SJSA1 (cell line): ENCODE data around the gene ASAP2. TPM values are rescaled to one million over a fixed set of nuclear protein-coding genes. Genes with fewer than 3 reads are reported as not detected.

Experiments
- DNase-seq, 2 experiments: peaks; one replicate each; pipeline ENCODE4 v3.0.0-alpha.2; 2015 to 2020; ENCODE audit warnings: low spot score in 2 of 2, low read depth in 1 of 2
- H3K27ac ChIP-seq: fragments of 250-450 bp; sonication (Bioruptor Pico); 2 replicates; pipeline ENCODE4 v1.5.1; 2020; ENCODE audit warnings: mild to moderate bottlenecking, moderate library complexity
- H3K27me3 ChIP-seq: fragments of 250-450 bp; sonication (Bioruptor Pico); replicated peaks from 2 replicates; pipeline ENCODE4 v1.5.1; 2020; ENCODE audit warnings: mild to moderate bottlenecking, moderate library complexity
- H3K36me3 ChIP-seq: fragments of 250-450 bp; sonication (Bioruptor Pico); 2 replicates; pipeline ENCODE4 v1.5.1; 2020; ENCODE audit warnings: mild to moderate bottlenecking
- H3K4me1 ChIP-seq: fragments of 250-450 bp; sonication (Bioruptor Pico); replicated peaks from 2 replicates; pipeline ENCODE4 v1.6.1; 2021; ENCODE audit warnings: mild to moderate bottlenecking
- H3K4me3 ChIP-seq: fragments of 250-450 bp; sonication (Bioruptor Pico); 2 replicates; pipeline ENCODE4 v1.5.1; 2020; ENCODE audit warnings: mild to moderate bottlenecking
- H3K9me3 ChIP-seq: fragments of 250-450 bp; sonication (Bioruptor Pico); replicated peaks from 2 replicates; pipeline ENCODE4 v1.5.1; 2020; ENCODE audit warnings: mild to moderate bottlenecking
- total RNA-seq: library from RNA; depleted of rRNA; stranded (reverse); fragments of >200 nt; shearing (Covaris generic); gene quantifications from 2 replicates; pipeline ENCODE4 v1.2.3, GENCODE V29; 2014

ASAP2 gene
- total RNA-seq, 1 experiment from 2014 or later = 15.5 TPM

DNA sequence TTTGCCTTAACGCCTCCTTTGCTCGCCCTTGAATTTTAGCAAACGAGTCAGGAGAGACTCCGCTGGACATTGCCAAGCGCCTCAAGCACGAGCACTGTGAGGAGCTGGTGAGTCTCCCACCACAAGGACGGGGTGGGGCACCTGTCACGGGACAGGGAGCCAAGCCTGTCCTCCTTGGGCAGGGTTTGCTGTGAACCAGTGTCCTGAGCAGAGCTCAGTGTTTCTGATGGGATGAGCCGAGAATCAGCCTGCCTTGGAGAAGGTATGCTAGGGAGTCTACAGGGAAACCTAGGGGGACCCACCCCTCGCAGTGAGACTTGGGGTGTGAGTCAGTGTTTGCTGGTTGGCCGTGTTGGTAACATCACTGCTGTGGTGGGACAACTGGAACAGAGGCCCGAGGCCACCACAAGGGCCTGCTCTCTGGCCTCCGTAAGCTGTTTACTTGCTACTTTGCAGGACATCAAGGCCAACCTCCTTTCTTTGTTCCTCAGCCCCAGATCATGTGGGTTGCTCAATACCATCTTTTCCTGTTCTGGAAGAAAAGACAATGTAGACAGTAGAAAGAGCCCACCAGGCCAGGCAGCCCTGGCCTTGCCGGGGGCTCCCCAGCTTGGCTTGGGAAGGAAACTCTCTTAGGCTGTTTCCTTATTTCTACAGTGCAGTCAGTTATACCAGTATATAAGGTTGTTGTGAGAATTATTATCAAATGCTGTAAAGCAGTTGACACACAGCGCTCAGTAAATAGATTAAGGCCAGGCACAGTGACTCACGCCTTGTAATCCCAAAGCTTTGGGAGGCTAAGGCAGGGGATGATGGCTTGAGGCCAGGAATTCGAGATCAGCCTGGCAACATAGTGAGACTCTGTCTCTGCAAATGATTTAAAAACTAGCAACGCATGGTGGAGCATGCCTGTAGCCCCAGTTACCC lies 174.4 kb downstream of the ASAP2 start:
- no peaks in the 10 kb centered on the region for H3K9me3 ChIP-seq
- peaks cover 36% of the 10 kb centered on the region for H3K4me1 ChIP-seq
- no peaks in the 10 kb centered on the region for H3K27me3 ChIP-seq
- peaks cover 44% of the 10 kb centered on the region for H3K36me3 ChIP-seq
- no peak overlapping the region for H3K4me3 ChIP-seq
- H3K27ac ChIP-seq = peak overlapping the region; percentile 80
- peak; percentile 82 to 83 for DNase-seq

DNA sequence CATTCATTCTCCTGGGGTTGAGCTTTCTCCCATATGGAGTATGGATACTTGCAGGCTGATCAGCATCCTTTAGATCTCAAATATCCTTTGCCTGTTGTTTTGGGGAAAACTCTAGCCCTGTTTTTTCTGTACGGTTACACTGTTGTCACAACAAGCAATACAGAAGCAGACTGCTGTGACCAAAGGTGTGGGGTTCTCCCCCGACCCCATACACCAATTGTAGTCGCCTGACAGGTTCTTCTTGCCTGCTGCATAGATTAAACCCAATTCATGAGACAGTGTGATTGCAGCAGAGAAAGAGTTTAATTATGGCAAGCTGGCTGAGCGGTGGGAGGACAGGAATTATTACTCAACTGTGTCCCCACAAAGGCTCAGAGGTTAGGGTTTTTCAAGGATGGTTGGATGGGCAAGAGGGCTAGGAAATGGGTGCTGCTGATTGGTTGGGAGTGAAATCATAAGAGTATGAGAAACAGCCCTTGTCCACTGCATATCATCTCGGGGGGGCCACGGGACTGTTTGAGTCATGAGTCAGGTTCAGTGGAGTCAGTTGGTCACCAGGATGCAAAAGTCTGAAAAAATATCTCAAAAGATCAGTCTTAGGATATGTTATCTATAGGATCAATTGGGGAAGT lies 176.1 kb downstream of the ASAP2 start:
- no peak for DNase-seq

DNA sequence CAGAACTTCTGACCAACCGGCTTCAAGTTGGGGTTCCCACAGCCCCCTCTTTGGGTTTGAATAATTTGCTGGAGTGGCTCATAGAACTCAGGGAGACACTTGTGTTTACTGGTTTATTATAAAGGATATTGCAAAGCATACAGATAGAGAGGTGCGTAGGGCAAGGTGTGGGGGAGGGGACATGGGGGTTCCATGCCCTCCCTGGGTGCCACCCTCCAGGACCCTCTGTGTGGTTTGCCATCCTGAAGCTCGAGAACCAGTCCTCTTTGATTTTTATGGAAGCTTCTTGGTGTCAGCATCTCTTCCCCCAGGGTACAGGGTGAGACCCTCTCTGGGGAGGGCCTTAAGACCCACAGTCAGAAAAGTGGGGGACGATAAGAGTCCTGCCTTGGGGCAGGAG lies 177.9 kb downstream of the ASAP2 start:
- H3K9me3 ChIP-seq = no peaks in the 10 kb centered on the region
- peaks cover 17% of the 10 kb centered on the region for H3K4me1 ChIP-seq
- H3K27ac ChIP-seq = no peak overlapping the region
- no peak for DNase-seq
- no peak overlapping the region for H3K4me3 ChIP-seq
- H3K36me3 ChIP-seq = peaks cover 47% of the 10 kb centered on the region
- H3K27me3 ChIP-seq = no peaks in the 10 kb centered on the region

More for the DNA sequence above, 176.1 kb downstream of the ASAP2 start:
- H3K27ac ChIP-seq = no peak overlapping the region
- H3K9me3 ChIP-seq = no peaks in the 10 kb centered on the region
- peaks cover 44% of the 10 kb centered on the region for H3K36me3 ChIP-seq
- H3K4me3 ChIP-seq = no peak overlapping the region
- peaks cover 29% of the 10 kb centered on the region for H3K4me1 ChIP-seq
- H3K27me3 ChIP-seq = no peaks in the 10 kb centered on the region

DNA sequence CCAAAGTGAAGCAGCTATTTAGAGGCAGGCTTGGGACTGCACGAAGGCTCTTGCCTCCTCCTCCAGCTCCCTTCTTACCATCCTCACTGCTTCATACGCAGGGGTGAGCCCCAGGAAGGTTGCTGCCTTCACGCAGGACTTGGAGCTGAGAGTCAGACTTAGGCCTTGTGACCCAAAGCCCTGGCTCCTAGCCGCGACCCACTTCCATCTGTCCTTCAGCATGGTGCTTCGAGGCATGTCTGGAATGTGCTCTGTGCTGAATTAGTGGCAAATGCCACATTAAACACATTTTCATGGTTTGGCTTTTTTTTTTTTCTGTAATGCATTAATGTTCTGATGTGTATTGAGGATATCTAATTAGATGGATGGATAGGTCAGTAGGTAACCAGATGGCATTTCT lies 179.2 kb downstream of the ASAP2 start:
- H3K9me3 ChIP-seq = no peaks in the 10 kb centered on the region
- peaks cover 60% of the 10 kb centered on the region for H3K36me3 ChIP-seq
- no peak for DNase-seq
- H3K27ac ChIP-seq = no peak overlapping the region
- peaks cover 9% of the 10 kb centered on the region for H3K4me1 ChIP-seq
- no peaks in the 10 kb centered on the region for H3K27me3 ChIP-seq
- H3K4me3 ChIP-seq = no peak overlapping the region

DNA sequence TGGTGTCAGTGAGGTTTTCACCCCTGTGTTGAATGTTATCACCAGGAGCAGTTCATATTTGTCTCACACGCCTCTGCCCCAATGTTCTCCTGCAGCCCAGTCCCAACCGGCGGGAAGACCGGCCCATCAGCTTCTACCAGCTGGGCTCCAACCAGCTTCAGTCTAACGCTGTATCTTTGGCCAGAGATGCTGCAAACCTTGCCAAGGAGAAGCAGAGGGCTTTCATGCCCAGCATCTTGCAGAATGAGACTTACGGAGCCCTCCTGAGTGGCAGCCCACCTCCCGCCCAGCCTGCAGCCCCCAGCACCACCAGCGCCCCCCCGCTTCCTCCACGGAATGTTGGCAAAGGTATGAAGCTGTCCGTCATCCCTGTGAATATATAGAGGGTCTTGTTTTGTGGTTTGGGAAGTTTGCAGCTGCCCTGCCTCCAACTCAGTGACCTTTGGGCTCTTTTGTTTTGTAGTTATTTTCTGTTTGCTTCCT lies 181.6 kb downstream of the ASAP2 start:
- peaks cover 56% of the 10 kb centered on the region for H3K36me3 ChIP-seq
- DNase-seq = no peak
- no peak overlapping the region for H3K4me3 ChIP-seq
- H3K9me3 ChIP-seq = no peaks in the 10 kb centered on the region
- no peak overlapping the region for H3K27ac ChIP-seq
- no peaks in the 10 kb centered on the region for H3K4me1 ChIP-seq
- H3K27me3 ChIP-seq = no peaks in the 10 kb centered on the region

DNA sequence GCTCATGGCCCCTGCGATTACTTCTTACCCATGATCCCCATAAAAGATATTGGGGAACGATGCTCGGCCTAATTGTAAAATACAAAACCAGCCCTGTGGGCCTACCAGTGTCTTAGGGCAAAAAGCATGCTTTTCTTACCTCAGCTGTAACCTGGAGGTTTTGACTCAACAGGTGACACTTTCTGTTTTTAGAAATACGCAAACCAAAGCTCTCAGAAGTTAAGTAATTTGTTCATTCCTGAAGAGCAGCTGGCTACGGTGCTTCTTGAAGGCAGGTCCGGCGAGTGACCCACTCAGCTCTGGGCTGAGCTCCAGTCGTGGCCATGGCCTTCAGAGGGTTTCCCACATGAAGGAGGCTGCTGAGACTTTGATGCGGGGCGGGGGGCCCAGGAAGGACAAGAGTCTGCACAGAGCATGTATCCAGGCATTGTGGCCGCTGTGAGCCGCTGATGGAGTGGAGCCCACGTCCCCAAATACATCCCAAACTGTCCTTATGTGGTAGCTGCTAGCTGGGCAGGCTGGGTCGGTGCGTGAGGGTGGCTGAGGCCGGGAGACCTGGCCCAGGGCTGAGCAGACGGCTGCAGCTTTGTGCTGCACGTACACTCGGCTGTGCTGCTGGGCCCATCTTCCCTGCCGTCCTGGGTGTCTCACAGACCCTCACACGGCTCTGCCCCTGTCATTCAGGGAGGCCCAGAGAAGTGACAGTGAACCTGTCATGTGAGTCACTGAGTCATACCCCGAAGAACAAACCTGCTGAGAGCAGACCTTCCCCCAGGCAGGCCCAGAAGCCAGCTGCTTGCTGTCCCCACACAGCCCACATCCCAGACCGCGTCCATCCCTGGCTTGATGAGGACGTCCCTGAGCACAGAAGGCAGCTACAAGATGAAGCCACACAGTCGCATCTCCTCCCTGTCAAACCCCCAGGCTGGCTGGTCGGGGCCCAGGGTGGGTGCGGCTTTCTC lies 182.6 kb downstream of the ASAP2 start:
- no peak overlapping the region for H3K27ac ChIP-seq
- no peaks in the 10 kb centered on the region for H3K4me1 ChIP-seq
- no peak overlapping the region for H3K4me3 ChIP-seq
- H3K27me3 ChIP-seq = no peaks in the 10 kb centered on the region
- H3K36me3 ChIP-seq = peaks cover 54% of the 10 kb centered on the region
- no peaks in the 10 kb centered on the region for H3K9me3 ChIP-seq
- DNase-seq = no peak

DNA sequence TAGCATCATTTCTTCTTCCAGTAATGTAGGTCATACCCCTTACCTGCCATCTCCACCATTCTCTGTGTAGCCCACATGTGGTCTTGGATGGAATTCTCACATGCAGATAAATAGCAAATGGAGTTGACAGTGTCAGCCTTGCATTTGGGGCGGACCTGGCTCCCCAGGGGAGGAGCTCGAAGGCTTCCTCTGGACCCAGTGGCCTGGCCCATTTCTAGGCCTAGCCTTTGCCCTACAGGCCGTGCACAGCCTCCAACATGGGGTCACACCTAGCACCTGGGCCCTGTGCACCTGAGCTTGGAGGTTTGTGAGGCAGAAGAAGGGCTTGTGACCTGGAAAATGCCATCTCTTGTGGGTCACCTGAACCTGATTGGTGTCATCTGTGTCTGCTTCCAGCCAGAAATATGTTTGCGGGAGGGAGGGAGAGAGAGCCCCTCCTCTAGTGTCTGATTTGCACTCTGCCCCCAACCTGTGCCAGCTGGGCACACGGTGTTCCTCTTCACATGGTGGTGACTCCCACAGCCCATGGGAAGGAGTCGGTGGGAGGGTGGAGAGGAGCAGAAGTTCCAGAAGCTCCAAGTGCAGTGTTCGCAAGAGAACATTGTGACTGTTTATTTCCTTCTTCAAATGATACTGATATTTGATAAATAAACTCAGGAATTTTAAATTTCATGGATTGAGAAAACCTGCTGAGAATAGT lies 183.7 kb downstream of the ASAP2 start:
- no peaks in the 10 kb centered on the region for H3K4me1 ChIP-seq
- peaks cover 55% of the 10 kb centered on the region for H3K36me3 ChIP-seq
- no peaks in the 10 kb centered on the region for H3K27me3 ChIP-seq
- no peaks in the 10 kb centered on the region for H3K9me3 ChIP-seq
- DNase-seq = no peak
- H3K4me3 ChIP-seq = no peak overlapping the region
- no peak overlapping the region for H3K27ac ChIP-seq

DNA sequence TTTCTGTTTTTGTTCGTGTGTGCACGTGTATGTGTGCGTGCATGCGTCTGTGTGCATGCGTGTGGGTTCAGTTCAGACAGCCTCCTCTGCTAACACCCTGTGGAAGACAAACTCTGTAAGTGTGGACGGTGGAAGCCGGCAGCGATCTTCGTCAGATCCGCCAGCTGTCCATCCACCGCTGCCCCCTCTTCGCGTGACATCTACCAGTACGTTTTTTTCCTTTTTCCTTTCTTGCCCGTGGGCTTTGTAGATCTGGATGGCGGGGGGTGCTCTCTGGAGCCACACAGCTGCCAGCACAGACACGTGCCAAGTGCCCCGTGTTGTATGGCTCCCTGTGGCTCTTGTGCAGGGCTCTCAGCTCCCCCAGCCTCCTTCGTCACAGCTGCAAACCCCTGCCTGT lies 184.4 kb downstream of the ASAP2 start:
- H3K27ac ChIP-seq = no peak overlapping the region
- H3K4me1 ChIP-seq = no peaks in the 10 kb centered on the region
- no peak overlapping the region for H3K4me3 ChIP-seq
- no peak for DNase-seq
- H3K36me3 ChIP-seq = peaks cover 52% of the 10 kb centered on the region
- H3K9me3 ChIP-seq = no peaks in the 10 kb centered on the region
- no peaks in the 10 kb centered on the region for H3K27me3 ChIP-seq

DNA sequence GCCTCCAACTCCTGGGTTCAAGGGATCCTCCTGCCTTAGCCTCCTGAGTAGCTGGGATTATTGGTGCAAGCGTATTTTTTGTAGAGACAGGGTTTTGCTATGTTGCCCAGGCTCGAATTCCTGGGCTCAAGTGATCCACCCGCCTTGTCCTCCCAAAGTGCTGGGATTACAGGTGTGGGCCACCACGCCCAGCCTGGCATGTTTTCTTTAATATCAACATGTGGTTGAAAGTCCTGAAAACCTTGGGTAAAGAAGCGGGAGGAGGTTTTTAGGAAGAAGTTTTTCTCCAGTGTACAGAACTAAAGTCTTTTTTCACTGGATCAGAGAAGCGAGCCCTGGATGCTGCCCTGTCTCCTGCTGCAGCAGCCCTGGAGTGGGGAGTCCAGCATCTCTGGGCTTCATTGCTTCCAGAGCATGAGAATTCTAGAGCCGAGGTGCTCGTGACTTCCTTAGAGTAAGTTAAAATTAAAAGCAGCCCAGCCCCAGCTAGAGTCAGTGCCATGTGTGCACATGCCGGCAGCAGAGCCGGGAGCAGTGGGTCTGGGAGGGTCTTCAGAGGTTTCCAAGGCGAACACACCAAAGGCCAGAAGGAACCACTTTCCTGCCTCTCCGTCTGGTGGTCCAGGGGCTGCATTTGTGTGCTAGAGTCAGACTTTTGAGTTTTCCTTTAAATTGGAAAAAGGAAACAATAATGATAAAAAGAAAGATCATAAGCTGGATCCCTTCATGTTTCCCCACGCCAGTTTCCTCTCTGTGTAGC lies 185.5 kb downstream of the ASAP2 start:
- H3K4me1 ChIP-seq = no peaks in the 10 kb centered on the region

DNA sequence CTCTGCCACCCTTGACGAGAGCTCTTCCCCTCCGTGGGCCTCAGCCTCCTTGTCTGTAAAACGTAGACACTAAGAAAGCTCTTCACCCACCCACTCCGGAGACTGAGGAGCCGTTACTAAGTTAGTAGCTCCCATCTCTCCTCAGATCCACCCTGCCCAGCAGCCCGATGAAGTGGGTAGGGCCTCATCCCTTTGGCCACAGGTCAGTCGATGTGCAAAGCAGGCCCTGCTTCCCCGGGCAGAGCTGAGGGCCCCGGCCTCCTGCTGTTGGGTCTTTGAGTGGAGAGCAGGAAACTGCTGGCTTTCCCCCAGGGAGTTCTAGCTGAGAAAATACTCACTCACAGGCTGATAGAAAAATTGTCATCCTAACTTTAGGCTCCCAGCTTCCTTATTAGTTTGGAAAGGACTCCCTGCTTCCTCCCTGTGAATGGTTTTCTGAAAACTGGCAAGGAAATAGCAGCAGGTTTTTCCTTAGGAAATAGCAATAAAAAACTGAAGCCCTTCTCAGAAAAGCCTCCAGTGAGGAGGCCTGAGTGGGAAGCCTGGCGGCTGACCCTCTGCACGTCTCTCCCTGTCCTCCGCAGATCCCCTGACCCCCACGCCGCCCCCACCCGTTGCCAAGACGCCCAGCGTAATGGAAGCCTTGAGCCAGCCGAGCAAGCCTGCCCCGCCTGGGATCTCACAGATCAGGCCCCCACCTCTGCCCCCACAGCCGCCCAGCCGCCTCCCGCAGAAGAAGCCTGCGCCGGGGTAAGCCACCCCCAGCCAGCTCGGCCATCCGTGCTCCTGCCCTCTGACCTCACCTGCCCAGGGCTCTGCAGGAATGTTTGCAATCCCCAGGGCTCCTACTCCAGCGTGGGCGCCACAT lies 186.5 kb downstream of the ASAP2 start:
- Histone ChIP-seq H3K27me3 (no peaks in the 10 kb centered on the region), H3K9me3 (no peaks in the 10 kb centered on the region), H3K4me3 (no peak overlapping the region), H3K27ac (no peak overlapping the region), H3K36me3 (peaks cover 41% of the 10 kb centered on the region), H3K4me1 (no peaks in the 10 kb centered on the region)
- DNase-seq = no peak

More for the DNA sequence above, 185.5 kb downstream of the ASAP2 start:
- Histone ChIP-seq H3K9me3 (no peaks in the 10 kb centered on the region), H3K27ac (no peak overlapping the region), H3K4me3 (no peak overlapping the region), H3K27me3 (no peaks in the 10 kb centered on the region), H3K36me3 (peaks cover 47% of the 10 kb centered on the region)
- DNase-seq = no peak

DNA sequence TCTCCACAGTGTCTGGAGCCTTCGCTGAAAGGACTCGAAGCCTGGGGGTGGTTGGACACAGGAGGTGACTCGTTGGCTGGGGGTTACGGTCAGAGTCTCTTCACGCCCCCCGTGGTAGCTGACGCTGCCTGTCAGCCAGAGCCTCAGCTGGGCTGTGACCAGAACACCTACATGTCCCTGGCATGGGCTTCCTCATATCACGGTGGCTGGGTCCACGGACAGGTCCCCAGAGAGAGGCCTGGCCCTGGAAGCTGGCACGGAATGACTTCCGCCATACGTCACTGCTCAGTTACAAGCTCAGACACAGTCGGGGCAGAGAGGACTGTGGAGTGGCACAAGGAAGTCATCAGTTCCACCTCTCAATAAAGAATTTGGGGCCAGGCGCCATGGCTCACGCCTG lies 188.2 kb downstream of the ASAP2 start:
- no peak overlapping the region for H3K27ac ChIP-seq
- H3K4me3 ChIP-seq = no peak overlapping the region
- H3K9me3 ChIP-seq = no peaks in the 10 kb centered on the region
- no peaks in the 10 kb centered on the region for H3K4me1 ChIP-seq
- no peaks in the 10 kb centered on the region for H3K27me3 ChIP-seq
- peaks cover 26% of the 10 kb centered on the region for H3K36me3 ChIP-seq
- DNase-seq = no peak

DNA sequence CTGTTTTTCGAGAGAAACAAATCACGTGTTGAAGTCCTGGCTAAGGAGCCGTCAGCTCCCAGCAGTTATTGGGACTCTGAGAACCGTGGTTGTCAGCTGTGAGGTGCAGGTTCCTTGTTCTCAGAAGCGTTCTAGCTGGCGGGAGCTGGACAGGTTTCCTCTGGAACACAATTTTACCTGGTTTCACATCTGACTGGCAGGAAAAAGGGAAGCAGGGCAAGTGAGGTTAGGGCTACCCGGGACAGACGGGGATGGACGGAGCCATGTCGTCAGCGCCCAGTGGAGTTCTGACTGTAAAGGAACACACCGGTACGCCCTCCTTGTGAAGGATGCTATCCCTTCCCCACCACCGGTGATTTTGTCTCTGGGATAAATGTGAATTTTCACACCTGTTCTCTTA lies 190.6 kb downstream of the ASAP2 start:
- H3K27me3 ChIP-seq = no peaks in the 10 kb centered on the region
- H3K9me3 ChIP-seq = no peaks in the 10 kb centered on the region
- H3K36me3 ChIP-seq = peaks cover 31% of the 10 kb centered on the region
- no peak overlapping the region for H3K27ac ChIP-seq
- no peak overlapping the region for H3K4me3 ChIP-seq
- no peak for DNase-seq
- H3K4me1 ChIP-seq = no peaks in the 10 kb centered on the region
